Stimulated activated CD4-positive, alpha-beta T cell treated with anti-CD3 and anti-CD28 coated beads, Interleukin-15, amount 100 ng/mL, for 24 hours (primary cell): ENCODE measurements around the gene DISP2.

Experiments used
- DNase-seq: peaks from one replicate; pipeline ENCODE4 v3.0.0-alpha.2; 2020

The DISP2 gene

DNA sequence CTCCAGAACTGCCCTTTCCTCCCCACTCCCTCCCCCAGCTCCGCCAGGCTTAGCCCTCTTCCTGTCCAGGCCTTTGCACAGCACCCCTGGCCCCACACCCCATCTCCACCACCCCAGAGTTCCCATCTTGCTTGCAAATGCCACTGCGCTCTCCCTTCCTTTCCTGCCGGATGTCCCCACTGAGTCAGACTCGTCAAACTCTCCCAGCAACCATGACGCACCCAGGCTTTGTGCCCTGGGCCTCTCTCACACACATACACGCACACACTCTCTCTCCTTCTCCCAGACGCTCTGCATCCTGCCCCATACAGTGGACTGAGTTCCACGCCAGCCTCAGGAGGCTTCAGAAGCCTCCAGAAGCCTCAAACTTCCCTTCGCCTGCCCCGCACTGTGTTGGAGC, 14.5 kb upstream of the DISP2 start:
- no peak for DNase-seq

DNA sequence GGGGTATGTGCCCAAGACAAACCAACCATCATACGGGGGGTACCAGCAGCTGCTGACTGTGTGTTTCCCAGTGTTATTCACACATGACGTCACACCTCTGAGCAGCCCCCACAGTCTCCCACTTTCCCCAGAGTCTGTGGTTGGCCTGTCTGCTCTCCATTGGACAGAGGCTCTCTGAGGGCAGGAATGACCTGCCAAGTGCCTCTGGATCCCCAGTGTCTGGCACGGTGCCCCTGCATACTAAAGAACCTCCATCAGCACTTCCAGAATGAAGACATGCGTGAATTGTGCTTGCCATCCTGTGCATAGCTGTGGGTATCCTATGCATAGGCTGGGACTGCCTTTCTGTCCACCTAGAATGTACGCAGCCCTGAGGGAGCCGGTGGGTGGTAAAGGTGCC, 13.8 kb upstream of the DISP2 start:
- DNase-seq, result no peak

DNA sequence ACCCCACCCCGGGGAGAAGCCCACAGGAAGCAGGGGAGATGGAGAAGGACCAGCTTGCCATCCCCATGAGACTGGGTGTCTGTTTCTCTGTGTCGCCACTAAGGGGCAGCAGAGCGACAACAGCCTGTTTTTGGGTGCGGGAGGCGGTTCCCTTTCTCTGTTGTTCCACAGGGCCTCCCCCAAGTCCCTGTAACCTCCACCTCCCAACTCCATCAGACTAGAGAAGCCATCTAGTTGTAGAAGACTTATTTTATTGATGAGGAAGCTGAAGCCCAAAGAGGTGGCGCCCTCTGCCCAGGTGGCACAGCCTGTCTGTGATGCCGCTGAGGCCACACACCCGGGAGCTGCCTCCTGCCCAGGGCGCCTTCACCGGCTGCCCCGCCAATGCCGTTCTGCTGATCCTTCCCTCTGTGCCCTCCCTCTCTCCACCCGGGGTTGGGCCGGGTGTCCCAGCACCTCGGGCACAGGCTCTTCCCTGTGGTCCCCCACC, 13.3 kb upstream of the DISP2 start:
- peak; percentile 82 for DNase-seq

DNA sequence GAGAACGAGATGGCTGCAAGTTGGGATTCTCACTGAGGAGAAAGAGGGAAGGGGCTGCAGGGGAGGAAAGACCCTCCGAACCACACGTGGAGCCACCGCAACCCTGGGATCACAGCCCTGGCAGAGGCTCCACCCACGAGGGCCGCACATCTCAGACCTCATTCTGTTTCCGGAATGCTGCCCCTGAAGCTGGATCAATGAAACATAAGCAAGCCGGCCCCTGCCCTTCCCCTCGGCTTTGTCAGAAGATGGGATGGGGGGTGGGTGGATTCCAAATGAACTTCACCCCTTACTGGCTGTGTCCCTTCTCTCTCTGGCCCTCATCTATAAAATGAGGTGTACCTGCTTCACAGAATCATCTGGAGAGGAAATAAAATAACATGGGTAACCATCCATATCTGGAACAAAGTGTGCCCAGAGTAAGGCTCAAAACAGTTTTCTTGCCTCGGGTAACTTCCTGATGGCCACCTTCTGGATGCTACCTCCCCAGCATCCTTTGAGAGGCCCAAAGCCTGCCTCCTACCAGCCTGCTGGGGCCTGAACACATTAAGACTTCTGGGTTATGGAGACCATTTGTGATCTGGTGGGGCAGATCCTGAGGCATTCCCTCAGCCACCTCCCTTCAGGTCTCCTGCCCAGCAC, 12.7 kb upstream of the DISP2 start:
- no peak for DNase-seq

DNA sequence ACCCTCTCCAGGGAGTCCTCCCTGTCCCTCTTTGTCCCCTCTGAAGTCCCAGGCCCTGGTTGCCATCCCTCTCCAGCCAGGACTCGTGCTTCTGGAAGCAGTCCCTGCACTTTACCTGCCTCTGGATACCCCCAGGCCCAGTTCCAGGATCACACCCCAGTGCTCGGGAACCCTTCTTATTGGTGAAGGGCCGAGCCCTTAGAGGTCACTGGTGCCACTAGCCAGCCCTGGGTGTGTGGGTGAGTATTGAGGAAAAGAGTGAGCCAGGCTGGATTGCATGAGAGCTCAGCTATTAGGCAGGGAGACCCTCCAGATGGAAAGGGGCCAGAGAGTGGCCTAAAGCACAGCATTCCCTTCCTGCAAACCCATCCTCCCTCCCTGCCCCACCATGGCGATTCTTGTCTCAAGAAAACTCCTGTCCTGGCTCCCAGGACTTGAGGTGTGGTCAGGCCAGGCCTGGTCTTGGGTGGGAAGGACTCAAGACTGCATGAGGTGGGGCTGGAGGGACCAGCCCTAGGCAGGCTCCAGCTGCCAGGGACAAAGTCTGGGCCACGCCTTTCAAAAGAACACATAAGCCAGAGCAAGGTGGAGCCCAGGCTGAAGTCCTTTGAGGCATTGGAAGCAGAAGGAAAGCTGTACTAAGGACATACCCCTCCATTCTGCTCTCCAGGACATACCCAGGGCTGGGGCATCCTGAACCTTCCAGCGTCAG, 12.0 kb upstream of the DISP2 start:
- DNase-seq, result no peak

DNA sequence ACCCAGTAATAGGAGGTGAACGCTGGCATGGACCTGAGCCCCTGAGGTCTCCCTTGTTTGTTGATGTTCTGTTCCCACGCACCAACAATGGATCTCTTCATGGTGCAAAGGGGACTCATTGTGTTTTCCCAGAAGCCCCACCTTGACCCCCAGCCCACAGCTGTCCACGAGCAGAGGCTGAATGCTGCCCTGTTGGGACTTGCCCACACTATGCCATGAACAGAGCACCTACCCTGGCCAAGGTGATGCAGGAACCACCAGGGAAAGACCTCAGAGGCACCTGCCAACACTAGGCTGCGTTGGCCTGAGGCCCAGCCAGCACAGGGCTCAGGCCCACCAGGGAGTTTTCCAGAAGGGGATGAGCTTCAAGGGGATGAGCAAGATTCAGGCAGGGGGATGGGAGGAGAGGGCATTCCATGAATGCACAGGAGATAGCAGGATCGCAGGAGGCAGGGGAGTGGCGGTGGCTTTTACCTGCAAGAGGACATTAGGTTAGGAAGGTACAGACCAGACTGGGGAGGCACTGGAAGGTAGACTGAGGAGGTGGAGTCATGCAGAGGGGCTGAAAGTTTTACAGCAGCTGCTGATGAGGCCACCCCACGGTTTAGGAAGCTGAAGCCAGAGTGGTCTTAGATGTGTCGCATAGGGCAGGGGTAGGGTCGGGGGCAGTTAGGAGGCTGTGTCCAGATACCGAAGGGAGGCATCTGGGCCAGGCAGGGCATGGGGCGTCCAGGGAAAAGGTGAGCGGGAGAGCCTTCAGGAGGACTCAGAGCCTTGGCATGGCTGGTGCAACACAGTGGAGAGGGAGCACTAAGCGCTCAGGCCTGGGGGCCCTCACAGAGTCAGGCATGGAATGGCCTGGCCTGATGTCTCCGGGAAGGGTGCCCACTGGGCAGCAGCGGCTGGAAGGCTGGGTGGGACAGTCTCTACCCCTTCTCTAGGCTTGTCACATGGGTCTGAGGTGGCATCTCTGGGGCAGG, 11.2 kb upstream of the DISP2 start:
- no peak for DNase-seq

DNA sequence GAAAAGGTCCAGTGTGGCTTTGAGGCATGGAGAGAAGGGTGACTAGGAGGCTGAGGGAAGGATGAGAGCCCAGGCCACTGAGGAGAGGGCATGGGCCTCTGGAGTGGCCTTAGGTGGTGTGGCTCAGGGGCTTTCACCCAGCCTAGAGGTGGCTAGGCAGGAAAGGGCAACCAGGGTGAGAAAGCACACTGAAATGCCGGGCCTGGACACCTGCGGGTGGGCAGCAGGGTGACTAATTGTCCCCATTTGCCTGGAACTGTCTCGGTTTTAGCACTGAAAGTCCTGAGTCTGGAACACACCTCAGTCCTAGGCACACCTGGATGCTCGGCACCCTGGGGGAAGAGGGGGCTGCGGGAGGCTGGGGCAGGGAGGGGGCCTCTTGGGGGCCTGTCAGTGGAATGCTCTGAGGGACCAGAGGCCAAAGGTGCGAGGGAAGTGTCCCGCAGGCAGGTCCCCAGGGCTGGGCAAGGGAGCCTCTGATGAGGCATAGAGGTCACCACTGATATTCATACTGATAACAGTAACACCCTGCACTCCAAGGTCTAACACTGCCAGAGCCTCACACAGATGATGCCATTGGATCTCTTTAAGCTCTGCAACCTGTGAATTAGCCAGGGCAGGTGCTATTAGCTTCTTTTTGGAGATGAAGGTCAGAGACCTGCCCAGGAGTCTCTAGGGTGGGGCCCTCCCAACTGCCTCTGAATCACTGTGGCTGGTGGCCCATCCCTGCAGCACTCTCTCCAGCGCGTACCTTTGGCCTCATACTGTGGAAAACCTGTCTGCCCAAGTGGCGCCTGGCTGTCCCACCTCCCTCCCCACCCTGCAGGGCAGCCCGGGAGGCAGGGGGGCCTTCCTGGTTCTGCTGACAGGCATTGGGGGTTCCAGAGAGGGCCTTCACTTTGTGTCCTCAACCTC, 10.2 kb upstream of the DISP2 start:
- DNase-seq, result no peak

DNA sequence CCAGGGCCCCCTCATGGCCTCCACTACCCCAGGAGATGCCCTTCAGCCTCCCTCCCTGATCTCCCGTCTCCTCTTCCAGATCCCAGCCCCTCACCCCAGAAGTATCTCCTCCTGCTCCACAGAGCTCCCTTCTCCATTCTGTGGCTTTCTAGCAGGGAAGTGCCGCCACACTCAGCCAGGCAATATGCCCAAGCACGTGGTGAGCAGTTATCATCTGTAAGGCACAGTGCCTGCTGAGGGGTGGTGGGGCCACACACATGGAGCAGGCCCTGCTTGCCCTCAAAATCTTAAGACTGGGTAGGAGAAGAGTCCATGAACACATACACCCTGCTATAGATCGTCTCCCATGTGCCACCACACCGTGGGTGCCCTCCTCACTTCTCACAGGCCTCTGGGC, 9.5 kb upstream of the DISP2 start:
- no peak for DNase-seq

DNA sequence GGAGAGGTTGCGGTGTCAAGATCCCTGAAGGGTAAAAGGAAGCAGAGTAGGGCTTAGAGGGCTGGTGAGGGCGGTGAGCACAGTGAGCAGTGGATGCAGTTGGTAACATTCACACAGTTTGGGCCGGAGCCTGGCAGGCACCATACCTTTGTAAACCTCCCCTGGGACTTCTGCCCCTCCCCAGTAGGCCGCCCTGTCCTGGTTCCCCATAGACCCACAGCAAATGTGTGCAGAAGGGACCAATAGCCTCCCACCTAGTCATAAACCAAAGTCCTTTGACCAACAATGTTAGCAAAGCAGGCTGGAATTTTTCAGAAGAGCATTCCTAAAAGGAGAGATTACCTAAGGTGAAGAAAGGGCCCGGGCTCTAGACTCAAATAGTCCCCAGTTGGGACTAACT, 8.9 kb upstream of the DISP2 start:
- DNase-seq, result no peak

DNA sequence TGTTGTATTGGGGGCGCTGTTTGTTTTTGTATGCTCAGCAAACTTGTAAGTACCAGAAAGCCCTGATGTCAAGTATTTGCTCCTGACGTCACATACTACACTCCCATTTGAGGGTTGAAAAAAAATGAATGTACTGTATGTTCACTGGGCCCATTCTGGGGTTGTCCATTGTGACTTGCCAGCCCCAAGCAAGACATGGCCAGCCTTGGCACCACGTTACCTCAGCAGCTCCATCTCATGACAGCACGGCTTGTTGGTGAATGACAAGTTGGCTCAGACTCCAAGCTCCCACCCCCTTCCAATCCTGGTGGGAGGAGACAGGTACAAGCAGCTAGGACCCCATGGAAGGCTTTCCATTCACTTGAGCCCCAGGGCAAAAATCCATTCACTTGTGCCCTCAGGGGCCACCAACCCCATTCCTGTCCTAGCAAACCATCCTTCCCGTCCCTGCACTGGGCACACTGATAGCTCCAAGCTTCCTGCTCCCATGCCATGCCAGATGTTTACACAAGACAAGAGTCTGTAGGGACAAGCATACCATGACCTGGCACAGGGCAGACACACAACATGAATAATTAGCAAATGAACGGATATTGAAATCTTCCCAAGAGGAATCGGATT, 5.6 kb upstream of the DISP2 start:
- DNase-seq, result no peak

DNA sequence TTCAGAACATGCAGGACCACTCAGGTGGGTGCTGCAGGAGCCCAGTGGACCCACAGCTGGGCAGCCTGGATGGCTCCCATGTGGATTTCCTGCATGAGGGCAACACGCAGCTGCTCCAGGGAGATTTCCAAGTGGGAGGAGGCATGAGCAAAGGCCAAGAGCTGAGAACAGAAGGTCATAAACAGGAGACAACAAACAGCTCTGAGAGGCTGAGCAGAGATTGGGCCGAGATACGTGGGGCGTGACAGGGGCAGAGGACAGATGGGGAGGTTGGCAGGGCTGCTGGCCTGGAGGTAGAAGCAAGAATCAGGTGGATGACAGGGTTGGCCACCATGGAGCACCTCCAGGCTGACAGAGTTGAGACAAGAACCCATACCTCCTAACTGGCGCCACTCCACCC, 4.3 kb upstream of the DISP2 start:
- no peak for DNase-seq

DNA sequence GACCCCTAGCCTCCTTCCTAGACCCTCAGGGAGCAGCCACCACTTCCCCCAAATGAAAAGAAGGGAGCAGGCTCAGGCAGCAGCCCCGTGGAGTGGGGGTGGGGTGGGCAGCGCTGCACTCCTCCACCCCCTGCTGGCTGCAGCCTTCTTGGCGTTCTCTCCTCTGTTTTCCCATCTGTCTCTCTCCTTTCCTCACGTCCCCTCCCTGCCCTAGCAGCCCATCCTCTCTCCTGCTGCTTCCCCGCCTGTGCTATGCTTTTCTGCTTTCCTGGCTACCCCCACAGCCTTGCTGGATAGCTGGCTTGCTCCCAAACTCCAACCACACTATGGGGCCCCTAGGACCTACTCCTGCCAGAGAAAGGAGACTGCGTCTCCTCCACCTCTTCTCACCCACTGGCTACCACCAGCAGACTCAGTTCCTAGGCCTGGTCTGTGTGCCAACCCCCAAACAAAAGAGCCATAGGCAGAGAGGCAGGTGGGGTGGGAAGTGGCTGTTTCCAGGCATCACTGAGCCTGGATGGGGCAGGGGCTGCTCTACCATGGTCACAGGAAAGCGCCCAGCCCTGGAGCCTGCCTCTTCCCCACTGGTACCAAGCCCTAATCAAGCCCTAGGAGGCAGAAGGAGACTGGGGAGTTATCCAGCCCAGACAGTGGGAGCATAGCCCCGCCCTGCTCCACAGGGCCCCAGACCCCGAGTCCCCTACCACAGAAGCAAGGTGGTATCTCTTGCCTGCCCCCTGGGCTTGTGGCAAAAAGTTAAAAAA, 3.4 kb upstream of the DISP2 start:
- no peak for DNase-seq

DNA sequence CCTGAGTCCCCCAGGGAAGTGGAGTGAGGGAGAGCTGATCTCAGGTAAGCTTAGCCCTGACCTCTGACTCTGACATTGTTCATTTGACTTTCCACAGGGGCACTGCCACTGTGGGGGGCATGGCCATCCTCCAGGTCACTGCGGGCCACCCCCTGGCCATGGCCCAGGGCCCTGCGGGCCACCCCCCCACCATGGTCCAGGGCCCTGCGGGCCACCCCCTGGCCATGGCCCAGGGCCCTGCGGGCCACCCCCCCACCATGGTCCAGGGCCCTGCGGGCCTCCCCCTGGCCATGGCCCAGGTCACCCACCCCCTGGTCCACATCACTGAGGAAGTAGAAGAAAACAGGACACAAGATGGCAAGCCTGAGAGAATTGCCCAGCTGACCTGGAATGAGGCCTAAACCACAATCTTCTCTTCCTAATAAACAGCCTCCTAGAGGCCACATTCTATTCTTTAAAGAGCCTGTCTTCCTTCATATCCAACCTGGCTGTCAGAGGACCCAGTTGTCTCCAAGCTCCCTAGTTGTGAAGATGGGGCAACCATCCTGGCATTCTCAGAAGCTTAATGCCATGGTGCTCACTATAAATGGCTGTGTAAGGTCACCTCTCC, 1.9 kb upstream of the DISP2 start:
- DNase-seq, result no peak

DNA sequence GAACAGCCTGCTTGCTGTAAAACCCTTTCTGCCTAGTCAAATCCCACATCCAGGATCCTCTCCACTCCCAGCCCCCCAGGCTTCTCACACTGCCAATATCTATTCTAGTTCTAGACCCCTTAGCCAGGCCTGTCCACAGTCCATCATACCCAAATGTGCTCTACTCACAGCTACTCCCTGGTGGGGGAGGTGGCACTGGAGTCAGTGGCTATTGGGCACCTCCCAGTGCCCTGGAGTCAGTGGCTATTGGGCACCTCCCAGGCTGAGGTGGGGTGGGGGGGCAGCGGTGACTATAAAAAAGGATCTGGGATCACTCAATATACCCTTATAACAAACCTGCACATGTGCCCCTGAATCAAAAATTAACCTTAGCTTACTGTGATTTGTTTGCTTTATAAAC, 773 bp upstream of the DISP2 start:
- no peak for DNase-seq

DNA sequence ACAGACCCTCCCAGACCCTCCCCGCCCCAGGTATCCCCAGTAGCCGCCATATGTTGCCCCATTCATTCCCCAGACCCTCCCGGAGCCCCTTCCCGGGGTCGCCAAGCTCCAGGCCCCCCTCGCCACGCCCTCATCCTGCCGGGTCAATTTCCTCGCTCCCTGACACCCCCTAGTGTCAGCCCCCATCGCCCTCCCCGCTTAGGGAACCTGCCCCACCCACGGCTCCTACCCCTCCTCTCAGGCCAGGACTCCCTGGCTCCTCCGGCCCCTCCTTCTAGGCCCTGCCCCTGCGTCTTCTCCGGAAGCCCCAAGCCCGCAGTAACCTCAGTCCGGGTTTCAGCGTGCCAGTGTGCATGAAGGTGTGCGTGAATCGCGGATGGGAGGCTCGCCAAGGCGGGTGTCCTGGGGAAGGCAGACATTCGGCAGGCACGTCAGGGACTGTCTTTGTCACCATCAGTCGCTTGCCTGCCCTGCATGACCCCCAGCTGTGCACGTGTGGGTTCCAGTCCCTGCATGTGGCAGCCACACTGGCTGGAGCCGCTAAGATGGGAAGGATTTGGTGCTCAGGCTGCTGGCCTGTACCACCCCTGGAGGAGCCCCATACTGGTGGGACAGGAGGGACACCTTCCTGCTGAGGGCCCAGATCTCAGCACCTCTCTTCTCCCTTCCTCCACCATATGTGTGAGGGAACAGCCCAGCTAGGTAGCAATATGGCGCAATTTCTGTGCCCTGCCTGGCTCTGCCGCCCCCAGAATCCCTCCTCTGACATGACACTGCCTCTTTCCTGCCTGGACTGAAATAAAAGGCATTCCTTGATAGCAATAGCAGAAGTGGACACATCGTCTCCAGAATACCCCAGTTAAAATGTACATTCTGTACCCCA, 693 bp downstream of the DISP2 start:
- DNase-seq, result peak; percentile 46

DNA sequence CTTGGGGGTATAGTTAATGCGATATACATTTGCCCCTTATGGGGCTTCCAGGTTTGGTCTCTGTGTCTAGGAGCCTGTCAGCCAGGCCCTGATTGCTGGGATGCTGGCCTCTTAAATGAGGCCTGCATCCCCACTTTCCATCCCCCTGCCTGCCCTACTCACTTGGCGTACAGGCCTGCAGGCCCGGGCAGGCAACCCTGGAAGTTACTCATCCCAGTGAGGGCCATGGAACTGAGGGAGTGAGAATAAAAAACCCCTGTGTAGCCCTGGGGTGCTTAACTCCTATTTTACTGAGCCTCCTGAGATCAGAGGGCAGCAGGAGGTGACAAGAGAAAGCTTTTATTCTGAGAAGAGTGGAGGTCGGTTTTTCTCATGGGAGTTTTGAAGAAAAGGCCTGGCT, 2.0 kb downstream of the DISP2 start:
- DNase-seq, result no peak

DNA sequence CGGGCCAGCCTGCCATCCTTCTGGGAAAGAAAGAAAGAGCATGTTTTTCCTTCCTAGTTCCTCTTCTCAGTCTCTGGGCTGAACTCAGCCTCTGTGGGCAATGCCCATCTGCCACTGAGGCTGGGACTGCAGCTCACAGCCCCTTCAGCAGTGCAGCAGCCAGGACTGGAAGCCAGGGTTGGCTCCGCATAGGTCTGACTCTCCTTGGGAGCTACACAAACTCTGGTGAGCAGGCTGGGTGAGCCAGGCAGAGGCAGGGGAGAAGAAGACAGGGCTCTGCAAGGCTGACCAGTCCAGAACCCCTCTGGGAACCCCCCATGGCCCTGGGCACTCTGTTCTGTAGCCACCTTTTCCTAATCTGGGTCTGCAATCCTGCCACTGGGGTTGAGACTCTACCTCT, 3.6 kb downstream of the DISP2 start:
- no peak for DNase-seq

DNA sequence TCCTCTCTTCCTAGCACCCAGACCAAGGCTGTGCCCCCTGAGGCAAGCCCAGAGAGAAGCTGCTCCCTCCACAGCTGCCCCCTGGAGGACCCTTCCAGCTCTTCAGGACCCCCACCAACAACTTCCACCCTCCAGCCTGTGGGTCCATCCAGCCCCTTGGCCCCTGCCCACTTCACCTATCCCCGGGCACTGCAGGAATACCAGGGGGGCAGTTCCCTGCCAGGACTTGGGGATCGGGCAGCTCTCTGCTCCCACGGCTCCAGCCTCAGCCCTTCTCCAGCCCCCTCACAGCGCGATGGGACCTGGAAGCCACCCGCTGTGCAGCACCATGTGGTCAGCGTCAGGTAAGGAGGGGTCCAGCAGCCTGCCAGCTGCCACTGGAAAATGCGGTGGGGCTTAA, 5.6 kb downstream of the DISP2 start:
- no peak for DNase-seq

DNA sequence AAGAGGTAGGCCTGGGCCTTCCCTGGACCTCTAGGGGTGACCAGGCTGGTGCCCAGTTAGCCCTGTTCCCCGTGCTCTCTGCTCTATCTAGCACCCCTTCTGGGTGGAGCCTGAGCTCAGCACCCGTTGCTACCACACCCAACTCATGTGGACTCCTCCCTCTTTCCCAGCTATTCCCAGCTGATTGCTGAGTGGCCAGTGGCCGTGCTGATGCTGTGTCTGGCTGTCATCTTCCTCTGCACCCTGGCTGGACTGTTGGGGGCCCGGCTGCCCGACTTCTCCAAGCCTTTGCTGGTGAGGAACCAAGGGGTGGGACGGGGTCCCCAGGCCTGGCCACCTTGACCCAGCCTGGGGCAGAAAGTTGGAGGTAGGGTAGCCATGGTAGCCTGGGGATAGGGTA, 6.2 kb downstream of the DISP2 start:
- DNase-seq, result no peak

DNA sequence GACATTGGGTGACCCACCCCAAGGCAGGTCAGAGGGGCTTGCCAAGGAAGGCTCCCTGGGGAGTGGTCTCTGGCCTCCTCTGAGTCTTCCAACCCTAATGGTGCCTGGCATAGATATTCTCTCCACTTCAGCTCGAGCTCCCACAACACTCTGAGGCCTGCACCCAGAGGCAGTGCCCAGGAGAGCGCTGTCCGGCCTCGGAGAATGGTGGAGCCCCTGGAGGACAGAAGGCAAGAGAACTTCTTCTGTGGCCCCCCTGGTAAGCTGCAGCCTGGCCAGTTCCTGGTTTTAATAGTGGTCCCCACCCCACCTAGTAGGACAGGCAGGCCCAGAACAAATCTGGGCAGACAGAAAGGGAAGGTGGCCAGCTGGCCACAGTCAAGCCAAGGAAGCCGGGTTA, 7.0 kb downstream of the DISP2 start:
- DNase-seq, result no peak
